Measurements from ENCODE around the gene MSI1. TPM values are rescaled to one million over a fixed set of nuclear protein-coding genes. Genes with fewer than 3 reads are reported as not detected.
A peak's percentile ranks its signal among the peaks of the same experiment; 100 is the strongest.

MSI1 gene
- total and polyA plus RNA-seq, 2 experiments from 2014 or later, result 12.8 to 16.9 TPM

GRCh38 chr12:120413901-120414695, 45.1 kb upstream of the MSI1 start:
- no peaks in the 10 kb centered on the region for H3K36me3 Mint-ChIP-seq (ENCODE audit: low read depth)
- Histone ChIP-seq H3K4me2 (peak overlapping the region; percentile 70), H4K20me1 (replicated peaks; ENCODE audit: insufficient read depth) (no peaks in the 10 kb centered on the region), H3K4me3 (peak overlapping the region; percentile 21), H3F3A (replicated peaks; ENCODE audit: low read depth) (no peaks in the 10 kb centered on the region; the same call in 1 of the 2 replicates), H3K27ac (ENCODE audit: low read depth) (peak overlapping the region; percentile 93), H3K36me3 (ENCODE audit: insufficient read depth) (no peaks in the 10 kb centered on the region), H2AFZ (no peak overlapping the region), H3K27me3 (ENCODE audit: insufficient read depth) (no peaks in the 10 kb centered on the region), H3K9me2 (ENCODE audit: insufficient read depth) (no peaks in the 10 kb centered on the region), H3K4me1 (ENCODE audit: insufficient read depth) (peaks cover 14% of the 10 kb centered on the region), H3K79me2 (replicated peaks; ENCODE audit: insufficient read depth) (no peaks in the 10 kb centered on the region)
- H3K27me3 Mint-ChIP-seq (ENCODE audit: insufficient read depth, low read depth, poor library complexity), result peaks cover 9% of the 10 kb centered on the region
- H3K27ac Mint-ChIP-seq, result peak overlapping the region; percentile 63
- H3K4me3 Mint-ChIP-seq, result peak overlapping the region; percentile 24; the same call in 2 of the 3 replicates
- TF ChIP-seq CREB1 (CRISPR knock-in tag; IDR thresholded peaks at IDR 0.05; ENCODE audit: low read depth) (peak; percentile 64), CTCF (conservative IDR thresholded peaks at IDR 0.05; ENCODE audit: low read depth in 2 of 2) (0 out of 4 replicates have a peak, but pooled peaks of 1 of the 2 experiments have one; percentile 9), ZNF114 (CRISPR knock-in tag; IDR thresholded peaks at IDR 0.05) (no peak), STAT1 (IDR thresholded peaks at IDR 0.05; ENCODE audit: unreplicated experiment) (no peak), NANOG (IDR thresholded peaks at IDR 0.05; ENCODE audit: borderline replicate concordance) (0 out of 2 replicates have a peak, but pooled peaks have one; percentile 52), POLR2AphosphoS5 (IDR thresholded peaks at IDR 0.05; ENCODE audit: low read depth) (peak; percentile 46), REST (IDR thresholded peaks at IDR 0.05; ENCODE audit: unreplicated experiment) (no peak), ZNF462 (CRISPR knock-in tag; IDR thresholded peaks at IDR 0.05) (no peak)
- DNase-seq (ENCODE audit: low spot score) (peak; percentile 98), ATAC-seq (peak; percentile 99)
- peaks cover 18% of the 10 kb centered on the region for H3K4me1 Mint-ChIP-seq
- H3K9me3 Mint-ChIP-seq, result no peaks in the 10 kb centered on the region; the same call in 2 of the 3 replicates
